ENCODE results near the gene PLA2G2F. TPM values are rescaled to one million over a fixed set of nuclear protein-coding genes. Genes with fewer than 3 reads are reported as not detected.

The PLA2G2F gene
- total and polyA plus RNA-seq, 9 of the 15 experiments (the other 6 are each of a cell fraction or from before 2014, with no cell fraction given): not detected

DNA sequence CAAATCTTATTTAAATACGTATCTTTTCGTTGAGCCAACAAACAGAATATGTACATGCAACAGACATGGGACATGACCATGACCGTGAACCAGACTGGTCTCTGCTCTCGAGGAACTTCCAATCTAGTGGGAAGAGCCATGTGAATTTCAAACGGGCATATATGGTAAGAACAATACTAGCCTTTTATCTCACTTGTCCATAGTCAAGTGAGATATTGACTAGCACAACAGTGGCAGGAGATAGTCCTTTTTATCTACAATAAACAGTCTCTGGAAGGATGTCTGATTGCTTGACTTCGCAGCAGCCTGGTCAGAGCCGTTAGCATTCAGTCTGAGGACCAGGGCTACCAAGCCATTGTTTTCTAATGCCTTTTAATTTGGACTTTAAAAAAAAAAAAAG is 59.8 kb downstream of the PLA2G2F start (continued):
- TF ChIP-seq, protein P1, sequence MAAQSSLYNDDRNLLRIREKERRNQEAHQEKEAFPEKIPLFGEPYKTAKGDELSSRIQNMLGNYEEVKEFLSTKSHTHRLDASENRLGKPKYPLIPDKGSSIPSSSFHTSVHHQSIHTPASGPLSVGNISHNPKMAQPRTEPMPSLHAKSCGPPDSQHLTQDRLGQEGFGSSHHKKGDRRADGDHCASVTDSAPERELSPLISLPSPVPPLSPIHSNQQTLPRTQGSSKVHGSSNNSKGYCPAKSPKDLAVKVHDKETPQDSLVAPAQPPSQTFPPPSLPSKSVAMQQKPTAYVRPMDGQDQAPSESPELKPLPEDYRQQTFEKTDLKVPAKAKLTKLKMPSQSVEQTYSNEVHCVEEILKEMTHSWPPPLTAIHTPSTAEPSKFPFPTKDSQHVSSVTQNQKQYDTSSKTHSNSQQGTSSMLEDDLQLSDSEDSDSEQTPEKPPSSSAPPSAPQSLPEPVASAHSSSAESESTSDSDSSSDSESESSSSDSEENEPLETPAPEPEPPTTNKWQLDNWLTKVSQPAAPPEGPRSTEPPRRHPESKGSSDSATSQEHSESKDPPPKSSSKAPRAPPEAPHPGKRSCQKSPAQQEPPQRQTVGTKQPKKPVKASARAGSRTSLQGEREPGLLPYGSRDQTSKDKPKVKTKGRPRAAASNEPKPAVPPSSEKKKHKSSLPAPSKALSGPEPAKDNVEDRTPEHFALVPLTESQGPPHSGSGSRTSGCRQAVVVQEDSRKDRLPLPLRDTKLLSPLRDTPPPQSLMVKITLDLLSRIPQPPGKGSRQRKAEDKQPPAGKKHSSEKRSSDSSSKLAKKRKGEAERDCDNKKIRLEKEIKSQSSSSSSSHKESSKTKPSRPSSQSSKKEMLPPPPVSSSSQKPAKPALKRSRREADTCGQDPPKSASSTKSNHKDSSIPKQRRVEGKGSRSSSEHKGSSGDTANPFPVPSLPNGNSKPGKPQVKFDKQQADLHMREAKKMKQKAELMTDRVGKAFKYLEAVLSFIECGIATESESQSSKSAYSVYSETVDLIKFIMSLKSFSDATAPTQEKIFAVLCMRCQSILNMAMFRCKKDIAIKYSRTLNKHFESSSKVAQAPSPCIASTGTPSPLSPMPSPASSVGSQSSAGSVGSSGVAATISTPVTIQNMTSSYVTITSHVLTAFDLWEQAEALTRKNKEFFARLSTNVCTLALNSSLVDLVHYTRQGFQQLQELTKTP (IDR thresholded peaks at IDR 0.05; ENCODE audit: low read depth in 1 of 2, partially characterized antibody in 2 of 2): peak in 1 of 2 experiments; percentile 38
- TF ChIP-seq ZNF239 (CRISPR knock-in tag; IDR thresholded peaks at IDR 0.05) (peak; percentile 100), ZNF644 (tag; IDR thresholded peaks at IDR 0.05; ENCODE audit: low read depth) (peak; percentile 80), CSDE1 (IDR thresholded peaks at IDR 0.05) (0 out of 4 replicates have a peak, but pooled peaks of 1 of the 2 experiments have one; percentile 3), CBFA2T3 (IDR thresholded peaks at IDR 0.05) (peak; percentile 99), HSF4 (CRISPR knock-in tag; IDR thresholded peaks at IDR 0.05; ENCODE audit: borderline replicate concordance) (no peak; the same call in 1 of the 2 replicates), SMAD2 (IDR thresholded peaks at IDR 0.05; ENCODE audit: low read depth, low read length) (no peak), CREM (IDR thresholded peaks at IDR 0.05; ENCODE audit: low read depth) (peak; percentile 54; the same call in 1 of the 2 replicates), ATF7 (IDR thresholded peaks at IDR 0.05) (peak; percentile 65), ZNF134 (CRISPR knock-in tag; conservative IDR thresholded peaks at IDR 0.05) (no peak), C11orf30 (IDR thresholded peaks at IDR 0.05; ENCODE audit: low read depth) (no peak), YBX1 (IDR thresholded peaks at IDR 0.05) (no peak), ADNP (tag; IDR thresholded peaks at IDR 0.05) (peak; percentile 55; the same call in 1 of the 2 replicates), ZNF717 (CRISPR knock-in tag; IDR thresholded peaks at IDR 0.05) (no peak), NCOA1 (IDR thresholded peaks at IDR 0.05; ENCODE audit: low read depth) (peak; percentile 82; the same call in 1 of the 2 replicates), HDAC1 (IDR thresholded peaks at IDR 0.05) (peak; percentile 36 to 56; a peak in 3 of 4 replicates)
- TF ChIP-seq, protein P2, sequence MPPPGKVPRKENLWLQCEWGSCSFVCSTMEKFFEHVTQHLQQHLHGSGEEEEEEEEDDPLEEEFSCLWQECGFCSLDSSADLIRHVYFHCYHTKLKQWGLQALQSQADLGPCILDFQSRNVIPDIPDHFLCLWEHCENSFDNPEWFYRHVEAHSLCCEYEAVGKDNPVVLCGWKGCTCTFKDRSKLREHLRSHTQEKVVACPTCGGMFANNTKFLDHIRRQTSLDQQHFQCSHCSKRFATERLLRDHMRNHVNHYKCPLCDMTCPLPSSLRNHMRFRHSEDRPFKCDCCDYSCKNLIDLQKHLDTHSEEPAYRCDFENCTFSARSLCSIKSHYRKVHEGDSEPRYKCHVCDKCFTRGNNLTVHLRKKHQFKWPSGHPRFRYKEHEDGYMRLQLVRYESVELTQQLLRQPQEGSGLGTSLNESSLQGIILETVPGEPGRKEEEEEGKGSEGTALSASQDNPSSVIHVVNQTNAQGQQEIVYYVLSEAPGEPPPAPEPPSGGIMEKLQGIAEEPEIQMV (tag; conservative IDR thresholded peaks at IDR 0.05; ENCODE audit: low read depth): no peak
- TF ChIP-seq, protein P3, sequence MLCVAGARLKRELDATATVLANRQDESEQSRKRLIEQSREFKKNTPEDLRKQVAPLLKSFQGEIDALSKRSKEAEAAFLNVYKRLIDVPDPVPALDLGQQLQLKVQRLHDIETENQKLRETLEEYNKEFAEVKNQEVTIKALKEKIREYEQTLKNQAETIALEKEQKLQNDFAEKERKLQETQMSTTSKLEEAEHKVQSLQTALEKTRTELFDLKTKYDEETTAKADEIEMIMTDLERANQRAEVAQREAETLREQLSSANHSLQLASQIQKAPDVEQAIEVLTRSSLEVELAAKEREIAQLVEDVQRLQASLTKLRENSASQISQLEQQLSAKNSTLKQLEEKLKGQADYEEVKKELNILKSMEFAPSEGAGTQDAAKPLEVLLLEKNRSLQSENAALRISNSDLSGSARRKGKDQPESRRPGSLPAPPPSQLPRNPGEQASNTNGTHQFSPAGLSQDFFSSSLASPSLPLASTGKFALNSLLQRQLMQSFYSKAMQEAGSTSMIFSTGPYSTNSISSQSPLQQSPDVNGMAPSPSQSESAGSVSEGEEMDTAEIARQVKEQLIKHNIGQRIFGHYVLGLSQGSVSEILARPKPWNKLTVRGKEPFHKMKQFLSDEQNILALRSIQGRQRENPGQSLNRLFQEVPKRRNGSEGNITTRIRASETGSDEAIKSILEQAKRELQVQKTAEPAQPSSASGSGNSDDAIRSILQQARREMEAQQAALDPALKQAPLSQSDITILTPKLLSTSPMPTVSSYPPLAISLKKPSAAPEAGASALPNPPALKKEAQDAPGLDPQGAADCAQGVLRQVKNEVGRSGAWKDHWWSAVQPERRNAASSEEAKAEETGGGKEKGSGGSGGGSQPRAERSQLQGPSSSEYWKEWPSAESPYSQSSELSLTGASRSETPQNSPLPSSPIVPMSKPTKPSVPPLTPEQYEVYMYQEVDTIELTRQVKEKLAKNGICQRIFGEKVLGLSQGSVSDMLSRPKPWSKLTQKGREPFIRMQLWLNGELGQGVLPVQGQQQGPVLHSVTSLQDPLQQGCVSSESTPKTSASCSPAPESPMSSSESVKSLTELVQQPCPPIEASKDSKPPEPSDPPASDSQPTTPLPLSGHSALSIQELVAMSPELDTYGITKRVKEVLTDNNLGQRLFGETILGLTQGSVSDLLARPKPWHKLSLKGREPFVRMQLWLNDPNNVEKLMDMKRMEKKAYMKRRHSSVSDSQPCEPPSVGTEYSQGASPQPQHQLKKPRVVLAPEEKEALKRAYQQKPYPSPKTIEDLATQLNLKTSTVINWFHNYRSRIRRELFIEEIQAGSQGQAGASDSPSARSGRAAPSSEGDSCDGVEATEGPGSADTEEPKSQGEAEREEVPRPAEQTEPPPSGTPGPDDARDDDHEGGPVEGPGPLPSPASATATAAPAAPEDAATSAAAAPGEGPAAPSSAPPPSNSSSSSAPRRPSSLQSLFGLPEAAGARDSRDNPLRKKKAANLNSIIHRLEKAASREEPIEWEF (CRISPR knock-in tag; IDR thresholded peaks at IDR 0.05): peak; percentile 54; the same call in 1 of the 2 replicates
- TF ChIP-seq, protein P4, sequence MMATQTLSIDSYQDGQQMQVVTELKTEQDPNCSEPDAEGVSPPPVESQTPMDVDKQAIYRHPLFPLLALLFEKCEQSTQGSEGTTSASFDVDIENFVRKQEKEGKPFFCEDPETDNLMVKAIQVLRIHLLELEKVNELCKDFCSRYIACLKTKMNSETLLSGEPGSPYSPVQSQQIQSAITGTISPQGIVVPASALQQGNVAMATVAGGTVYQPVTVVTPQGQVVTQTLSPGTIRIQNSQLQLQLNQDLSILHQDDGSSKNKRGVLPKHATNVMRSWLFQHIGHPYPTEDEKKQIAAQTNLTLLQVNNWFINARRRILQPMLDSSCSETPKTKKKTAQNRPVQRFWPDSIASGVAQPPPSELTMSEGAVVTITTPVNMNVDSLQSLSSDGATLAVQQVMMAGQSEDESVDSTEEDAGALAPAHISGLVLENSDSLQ (IDR thresholded peaks at IDR 0.05): 0 out of 2 replicates have a peak, but pooled peaks have one; percentile 26

Data from K562 (cell line).